Tibial artery (tissue), 4 donors: ENCODE measurements around the gene CRY1.
"Not testable (repeated sequence)": the region's sequence is repeated elsewhere in the genome, so short reads cannot be mapped to it uniquely, and the experiment has no call there.

Experiments used
- DNase-seq, 2 donors: peaks; one replicate each; pipeline ENCODE4 v3.0.0-alpha.2; 2019
- H3K27ac ChIP-seq, 2 donors: fragments of 200-600 bp; sonication (generic) in 1 of 2; 1 replicate in 1 of 2; 2 replicates in 1 of 2; pipeline ENCODE4 v1.5.1; 2018 to 2019; ENCODE audit warnings: mild to moderate bottlenecking in 1 of 2
- H3K27me3 ChIP-seq, 2 donors: fragments of 200-600 bp; sonication (generic) in 1 of 2; one replicate each; pipeline versions ENCODE4 v1.5.1 to v1.6.0; 2016 to 2019
- H3K36me3 ChIP-seq, 3 donors: fragments of 200-600 bp; sonication (generic) in 2 of 3; one replicate each; pipeline ENCODE4 v1.5.1; 2016 to 2019; ENCODE audit warnings: mild to moderate bottlenecking in 2 of 3
- H3K4me1 ChIP-seq, 4 donors: fragments of 200-600 bp; sonication (generic) in 2 of 4; 1 replicate in 3 of 4; 2 replicates in 1 of 4; pipeline ENCODE4 v1.5.1; 2016 to 2019
- H3K4me3 ChIP-seq, 2 donors: fragments of 200-600 bp; sonication (generic) in 1 of 2; 1 replicate in 1 of 2; 2 replicates in 1 of 2; pipeline ENCODE4 v1.5.1; 2018 to 2019; ENCODE audit warnings: mild to moderate bottlenecking in 2 of 2
- H3K9me3 ChIP-seq, 3 donors: fragments of 200-600 bp; sonication (generic) in 1 of 3; one replicate each; pipeline ENCODE4 v1.5.1; 2016 to 2019
- intact Hi-C: fragments of 100-400 bp; cut with DNase I; formaldehyde crosslinking; loops from one replicate; pipeline ENCODE4 v1.15.0; 2023; ENCODE audit warnings: low total_unique reads
- TF ChIP-seq, protein P1 (sequence below), 2 experiments: fragments of 200-600 bp in 1 of 2; fragments of 450-650 bp in 1 of 2; IDR thresholded peaks; one replicate each; pipeline ENCODE4 v1.5.1; 2017 to 2019; ENCODE audit warnings: antibody characterized with exemption in 2 of 2, mild to moderate bottlenecking in 1 of 2, moderate library complexity in 1 of 2

CRY1 gene

DNA sequence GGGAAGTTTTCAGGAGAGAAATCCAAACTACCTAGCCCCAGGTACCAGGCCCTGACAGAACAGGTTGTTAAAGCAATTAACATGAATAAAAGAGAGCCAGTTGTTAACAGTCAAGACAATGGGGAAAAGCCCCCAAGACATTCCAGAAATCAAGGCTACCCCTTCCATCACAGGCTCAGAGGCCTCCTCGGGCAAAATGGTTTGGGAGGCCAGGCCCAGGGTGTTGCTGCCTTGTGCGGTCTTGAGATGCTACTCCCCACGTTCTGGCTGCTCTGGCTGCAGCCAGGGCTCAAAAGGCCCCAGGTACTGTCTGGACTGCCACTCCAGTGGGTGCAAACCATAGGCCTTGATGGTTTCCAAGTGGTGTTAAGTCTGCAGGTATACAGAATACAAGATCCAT lies 7.0 kb downstream of the CRY1 start:
- no peak overlapping the region for H3K4me3 ChIP-seq

DNA sequence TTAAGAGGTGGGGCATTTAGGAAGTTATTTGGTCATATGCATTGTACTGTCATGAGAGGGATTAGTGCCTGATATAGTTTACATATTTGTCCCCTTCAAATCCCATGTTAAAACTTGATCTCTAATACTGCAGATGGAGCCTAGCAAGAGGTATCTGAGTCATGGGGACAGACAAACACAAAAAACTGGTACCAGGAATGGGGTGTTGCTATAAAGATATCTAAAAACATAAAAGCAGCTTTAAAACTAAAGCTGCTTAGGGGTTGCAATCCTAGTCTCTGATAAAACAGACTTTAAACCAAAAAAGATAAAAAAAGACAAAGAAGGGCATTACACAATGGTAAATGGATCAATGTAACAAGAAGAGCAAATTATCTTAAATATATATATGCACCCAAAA lies 11.6 kb downstream of the CRY1 start:
- Histone ChIP-seq H3K27ac (no peak overlapping the region), H3K4me1 (peaks cover 0 to 24% (median 7%) of the 10 kb centered on the region in 4 donors), H3K36me3 (no peaks in the 10 kb centered on the region), H3K4me3 (no peak overlapping the region), H3K9me3 (peaks cover 0 to 6% (median 0%) of the 10 kb centered on the region in 3 donors), H3K27me3 (no peaks in the 10 kb centered on the region)
- intact Hi-C loops: no loop called here
- TF ChIP-seq, protein P1, sequence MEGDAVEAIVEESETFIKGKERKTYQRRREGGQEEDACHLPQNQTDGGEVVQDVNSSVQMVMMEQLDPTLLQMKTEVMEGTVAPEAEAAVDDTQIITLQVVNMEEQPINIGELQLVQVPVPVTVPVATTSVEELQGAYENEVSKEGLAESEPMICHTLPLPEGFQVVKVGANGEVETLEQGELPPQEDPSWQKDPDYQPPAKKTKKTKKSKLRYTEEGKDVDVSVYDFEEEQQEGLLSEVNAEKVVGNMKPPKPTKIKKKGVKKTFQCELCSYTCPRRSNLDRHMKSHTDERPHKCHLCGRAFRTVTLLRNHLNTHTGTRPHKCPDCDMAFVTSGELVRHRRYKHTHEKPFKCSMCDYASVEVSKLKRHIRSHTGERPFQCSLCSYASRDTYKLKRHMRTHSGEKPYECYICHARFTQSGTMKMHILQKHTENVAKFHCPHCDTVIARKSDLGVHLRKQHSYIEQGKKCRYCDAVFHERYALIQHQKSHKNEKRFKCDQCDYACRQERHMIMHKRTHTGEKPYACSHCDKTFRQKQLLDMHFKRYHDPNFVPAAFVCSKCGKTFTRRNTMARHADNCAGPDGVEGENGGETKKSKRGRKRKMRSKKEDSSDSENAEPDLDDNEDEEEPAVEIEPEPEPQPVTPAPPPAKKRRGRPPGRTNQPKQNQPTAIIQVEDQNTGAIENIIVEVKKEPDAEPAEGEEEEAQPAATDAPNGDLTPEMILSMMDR (IDR thresholded peaks at IDR 0.05): no peak
- no peak for DNase-seq

More for the DNA sequence above, 7.0 kb downstream of the CRY1 start:
- DNase-seq: no peak
- TF ChIP-seq, protein P1 (IDR thresholded peaks at IDR 0.05): no peak
- peaks cover 0 to 15% (median 9%) of the 10 kb centered on the region in 4 donors for H3K4me1 ChIP-seq
- no peak overlapping the region for H3K27ac ChIP-seq
- peaks cover 0 to 6% (median 0%) of the 10 kb centered on the region in 3 donors for H3K9me3 ChIP-seq
- H3K36me3 ChIP-seq: no peaks in the 10 kb centered on the region
- H3K27me3 ChIP-seq: no peaks in the 10 kb centered on the region
- intact Hi-C loops: no loop called here

DNA sequence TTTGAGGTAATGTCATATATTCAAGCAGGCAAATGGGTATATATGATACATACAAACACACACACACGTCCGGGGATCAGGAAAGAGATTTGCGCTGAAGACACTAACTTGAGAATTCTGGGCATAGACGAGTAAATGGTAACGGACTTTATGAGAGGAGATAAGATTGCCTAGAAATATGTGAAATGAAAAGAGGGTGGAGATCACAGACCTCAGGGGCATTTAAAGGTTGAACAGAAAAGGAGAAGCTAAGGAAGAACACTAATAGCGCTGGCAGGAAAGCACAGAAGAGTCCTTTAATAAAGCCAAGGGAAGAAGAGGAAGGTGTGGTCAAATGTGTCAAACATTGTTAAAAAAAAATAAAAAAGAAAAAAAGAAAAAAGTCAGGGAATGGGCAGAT lies 13.1 kb downstream of the CRY1 start:
- intact Hi-C loops: no loop called here
- Histone ChIP-seq H3K4me3 (no peak overlapping the region), H3K27ac (no peak overlapping the region), H3K4me1 (peaks cover 0 to 24% (median 7%) of the 10 kb centered on the region in 4 donors), H3K27me3 (no peaks in the 10 kb centered on the region), H3K9me3 (peaks cover 0 to 6% (median 0%) of the 10 kb centered on the region in 3 donors), H3K36me3 (no peaks in the 10 kb centered on the region)
- no peak for DNase-seq
- TF ChIP-seq, protein P1 (IDR thresholded peaks at IDR 0.05): no peak

DNA sequence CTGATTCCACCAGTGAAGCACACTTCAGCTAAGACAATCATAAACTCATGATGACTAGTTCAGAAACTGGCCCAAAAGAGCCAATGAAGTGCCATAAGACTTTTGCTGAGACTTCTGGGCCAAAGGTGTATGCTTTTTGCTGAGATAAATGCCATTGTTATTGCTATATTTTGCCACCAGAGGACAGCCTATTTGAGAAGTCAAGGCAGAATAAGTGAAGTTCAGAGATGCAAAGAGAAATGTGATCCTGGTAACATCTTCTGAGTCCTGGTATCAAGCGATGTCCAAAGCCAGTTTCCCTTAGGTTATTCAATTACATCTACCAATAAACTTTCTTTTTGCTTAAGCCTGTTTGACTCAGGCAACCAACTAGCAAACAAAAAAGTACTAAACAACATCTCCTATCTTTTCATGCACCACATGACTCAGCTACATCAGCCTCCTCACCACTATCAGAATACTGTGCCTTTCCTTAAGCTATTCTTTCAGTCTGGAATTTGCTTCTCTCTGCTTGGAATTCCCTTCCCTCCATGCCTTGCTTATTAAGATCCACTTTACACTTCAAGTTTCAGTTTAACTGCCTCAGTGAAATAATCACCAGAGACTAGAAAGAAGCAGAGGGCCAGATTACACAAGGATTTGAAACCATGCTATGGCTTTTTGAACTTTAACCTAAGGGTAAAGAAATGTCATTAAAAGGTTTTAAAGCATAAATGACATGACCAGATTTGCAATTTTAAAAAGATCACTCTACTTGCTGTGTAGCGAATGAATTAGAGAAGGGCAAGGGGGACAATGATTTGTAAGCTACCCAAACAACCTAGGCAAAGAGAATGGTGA lies 14.0 kb downstream of the CRY1 start:
- no peaks in the 10 kb centered on the region for H3K27me3 ChIP-seq
- no peak for DNase-seq
- intact Hi-C loops: no loop called here
- no peak overlapping the region for H3K4me3 ChIP-seq
- H3K9me3 ChIP-seq: peaks cover 0 to 6% (median 0%) of the 10 kb centered on the region in 3 donors
- H3K27ac ChIP-seq: no peak overlapping the region
- H3K4me1 ChIP-seq: peaks cover 0 to 24% (median 7%) of the 10 kb centered on the region in 4 donors
- no peaks in the 10 kb centered on the region for H3K36me3 ChIP-seq
- TF ChIP-seq, protein P1 (IDR thresholded peaks at IDR 0.05): peak; percentile 15 to 25

DNA sequence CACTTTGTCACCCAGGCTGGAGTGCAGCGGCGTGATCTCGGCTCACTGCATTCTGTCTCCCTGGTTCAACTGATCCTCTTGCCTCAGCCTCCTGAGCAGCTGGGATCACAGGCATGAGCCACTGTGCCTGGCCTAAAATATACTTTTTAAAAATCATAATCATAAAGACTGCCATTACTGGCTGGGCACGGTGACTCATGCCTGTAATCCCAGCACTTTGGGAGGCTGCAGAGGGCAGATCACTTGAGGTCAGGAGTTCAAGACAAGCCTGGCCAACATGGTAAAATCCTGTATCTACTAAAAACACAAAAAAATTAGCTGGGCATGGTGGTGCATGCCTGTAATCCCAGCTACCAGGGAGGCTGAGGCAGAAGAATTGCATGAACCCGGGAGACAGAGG lies 20.1 kb downstream of the CRY1 start:
- H3K36me3 ChIP-seq, DNase-seq, H3K27me3 ChIP-seq, H3K27ac ChIP-seq, H3K9me3 ChIP-seq, H3K4me1 ChIP-seq, intact Hi-C loops, H3K4me3 ChIP-seq: not testable (repeated sequence)

DNA sequence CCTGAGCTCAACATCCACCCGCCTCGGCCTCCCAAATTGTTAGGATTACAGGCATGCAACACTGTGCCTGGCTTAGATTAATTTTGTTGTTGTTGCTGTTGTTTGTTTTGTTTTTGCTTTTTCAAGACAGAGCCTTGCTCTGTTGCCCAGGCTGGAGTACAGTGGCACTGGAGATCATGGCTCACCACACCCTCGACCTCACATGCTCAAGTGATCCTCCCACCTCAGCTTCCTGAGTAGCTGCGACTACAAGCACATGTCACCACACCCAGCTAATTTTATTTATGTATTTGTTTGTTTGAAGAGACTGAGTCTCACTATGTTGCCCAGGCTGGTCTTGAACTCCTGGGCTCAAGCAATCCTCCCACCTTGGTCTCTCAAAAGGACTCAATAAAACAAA lies 26.7 kb downstream of the CRY1 start:
- TF ChIP-seq, protein P1 (IDR thresholded peaks at IDR 0.05): no peak
- H3K27me3 ChIP-seq: no peaks in the 10 kb centered on the region
- peaks cover 0 to 4% (median 0%) of the 10 kb centered on the region in 3 donors for H3K36me3 ChIP-seq
- H3K4me1 ChIP-seq: no peaks in the 10 kb centered on the region
- H3K9me3 ChIP-seq: peaks cover 0 to 8% (median 0%) of the 10 kb centered on the region in 3 donors
- H3K27ac ChIP-seq: no peak overlapping the region
- no peak for DNase-seq
- intact Hi-C loops: no loop called here
- H3K4me3 ChIP-seq: no peak overlapping the region
